Suprapubic skin (tissue), 4 donors: ENCODE data around the gene KRTAP5-5. TPM values are rescaled to one million over a fixed set of nuclear protein-coding genes. Genes with fewer than 3 reads are reported as not detected.
"Not testable (repeated sequence)": the region's sequence is repeated elsewhere in the genome, so short reads cannot be mapped to it uniquely, and the experiment has no call there.

Experiments used
- DNase-seq, 2 donors: peaks; one replicate each; pipeline ENCODE4 v3.0.0-alpha.2; 2019; ENCODE audit warnings: low spot score in 2 of 2
- H3K27ac ChIP-seq: fragments of 200-600 bp; sonication (generic); one replicate; pipeline ENCODE4 v1.5.1; 2019
- H3K27me3 ChIP-seq: fragments of 200-600 bp; sonication (generic); one replicate; pipeline ENCODE4 v1.5.1; 2019
- H3K36me3 ChIP-seq: fragments of 200-600 bp; sonication (generic); one replicate; pipeline ENCODE4 v1.5.1; 2019
- H3K4me1 ChIP-seq: fragments of 200-600 bp; sonication (generic); one replicate; pipeline ENCODE4 v1.5.1; 2019
- H3K4me3 ChIP-seq: fragments of 200-600 bp; sonication (generic); one replicate; pipeline ENCODE4 v1.5.1; 2019; ENCODE audit warnings: mild to moderate bottlenecking
- H3K9me3 ChIP-seq: fragments of 200-600 bp; sonication (generic); one replicate; pipeline ENCODE4 v1.5.1; 2019
- CTCF ChIP-seq, 2 donors: fragments of 200-600 bp in 1 of 2; fragments of 450-650 bp in 1 of 2; sonication (generic) in 1 of 2; IDR thresholded peaks; one replicate each; pipeline ENCODE4 v1.5.1; 2016 to 2019; ENCODE audit warnings: antibody characterized with exemption in 2 of 2, mild to moderate bottlenecking in 1 of 2, moderate library complexity in 1 of 2
- EP300 ChIP-seq: sonication (generic); formaldehyde crosslinking; IDR thresholded peaks from one replicate; pipeline ENCODE4 v1.6.1; 2017; ENCODE audit warnings: antibody characterized with exemption
- POLR2A ChIP-seq, 2 donors: fragments of 450-650 bp; IDR thresholded peaks; one replicate each; pipeline ENCODE4 v1.6.1; 2017; ENCODE audit warnings: antibody characterized with exemption in 2 of 2, mild to moderate bottlenecking in 2 of 2, moderate library complexity in 2 of 2
- POLR2AphosphoS5 ChIP-seq, 3 donors: sonication (generic); formaldehyde crosslinking; IDR thresholded peaks; one replicate each; pipeline ENCODE4 v1.6.1; 2017; ENCODE audit warnings: antibody characterized with exemption in 3 of 3
- WGBS: methylation state at CpG from one replicate; pipeline ENCODE4 v1.1.5; 2018; 5-methylcytosine and 5-hydroxymethylcytosine counted together
- total RNA-seq, 4 donors: library from RNA; depleted of rRNA; stranded (reverse); fragments of >200 nt; gene quantifications; one replicate each; pipeline ENCODE4 v1.1.0, GENCODE V29; 2016

KRTAP5-5 gene
- total RNA-seq, 4 donors from 2014 or later, result 0.79 to 2.7 (median 1.2) TPM; not detected in 1

GRCh38 chr11:1604181-1604580, 25.4 kb upstream of the KRTAP5-5 start:
- DNase-seq, result no peak
- Histone ChIP-seq H3K4me1 (no peaks in the 10 kb centered on the region), H3K36me3 (no peaks in the 10 kb centered on the region), H3K27ac (no peak overlapping the region), H3K9me3 (no peaks in the 10 kb centered on the region), H3K4me3 (no peak overlapping the region), H3K27me3 (peaks cover 55% of the 10 kb centered on the region)
- TF ChIP-seq POLR2AphosphoS5 (IDR thresholded peaks at IDR 0.05) (no peak), POLR2A (IDR thresholded peaks at IDR 0.05) (no peak), CTCF (IDR thresholded peaks at IDR 0.05) (no peak), EP300 (no peak)
- 87% methylated on average over 6 of the region's 11 CpGs for WGBS

- TF ChIP-seq CTCF (IDR thresholded peaks at IDR 0.05) (no peak), EP300 (no peak), POLR2AphosphoS5 (IDR thresholded peaks at IDR 0.05) (no peak), POLR2A (IDR thresholded peaks at IDR 0.05) (no peak)
- DNase-seq, result no peak
- H3K9me3 ChIP-seq, result no peaks in the 10 kb centered on the region
- H3K4me3 ChIP-seq, result no peak overlapping the region
- 80% methylated on average over 2 of the region's 7 CpGs for WGBS
- no peaks in the 10 kb centered on the region for H3K4me1 ChIP-seq
- H3K27me3 ChIP-seq, result peaks cover 60% of the 10 kb centered on the region
- H3K36me3 ChIP-seq, result no peaks in the 10 kb centered on the region
- H3K27ac ChIP-seq, result no peak overlapping the region
These were observed 24.9 kb upstream of the KRTAP5-5 start for GRCh38 chr11:1604711-1605110.

GRCh38 chr11:1605923-1606322, 23.7 kb upstream of the KRTAP5-5 start:
- H3K27ac ChIP-seq, H3K4me1 ChIP-seq, H3K36me3 ChIP-seq, H3K4me3 ChIP-seq, DNase-seq, H3K9me3 ChIP-seq: not testable (repeated sequence)
- H3K27me3 ChIP-seq, result peaks cover 62% of the 10 kb centered on the region
- WGBS, result 85% methylated on average over 13 of the region's 13 CpGs

- peaks cover 66% of the 10 kb centered on the region for H3K27me3 ChIP-seq
- not testable (repeated sequence) for H3K4me1 ChIP-seq, DNase-seq, H3K9me3 ChIP-seq, H3K36me3 ChIP-seq, H3K27ac ChIP-seq, H3K4me3 ChIP-seq
- 35% methylated on average over 18 of the region's 18 CpGs for WGBS
These were observed 22.3 kb upstream of the KRTAP5-5 start for GRCh38 chr11:1607156-1607845.

- not testable (repeated sequence) for DNase-seq, H3K27ac ChIP-seq, H3K36me3 ChIP-seq, H3K4me3 ChIP-seq, H3K9me3 ChIP-seq, H3K4me1 ChIP-seq
- peaks cover 66% of the 10 kb centered on the region for H3K27me3 ChIP-seq
- 40% methylated on average over 1 of the region's 5 CpGs for WGBS
These were observed 21.7 kb upstream of the KRTAP5-5 start for GRCh38 chr11:1607901-1608300.

GRCh38 chr11:1608363-1608762, 21.2 kb upstream of the KRTAP5-5 start, which contains the start of gene KRTAP5-3:
Gene KRTAP5-3, minus strand, starts transcription at chr11:1608463. Its CDS starts 78 bp downstream, at chr11:1608385.
- no peaks in the 10 kb centered on the region for H3K36me3 ChIP-seq
- no peak for DNase-seq
- no peak within 1 kb of the TSS for H3K27ac ChIP-seq
- 61% methylated on average over 4 of the region's 4 CpGs for WGBS
- no peaks in the 10 kb centered on the region for H3K4me1 ChIP-seq
- peaks cover 66% of the 10 kb centered on the region for H3K27me3 ChIP-seq
- H3K9me3 ChIP-seq, result no peaks in the 10 kb centered on the region
- no peak for TF ChIP-seq EP300
- no peak for TF ChIP-seq POLR2AphosphoS5 (IDR thresholded peaks at IDR 0.05)
- TF ChIP-seq CTCF (IDR thresholded peaks at IDR 0.05), result no peak
- no peak for TF ChIP-seq POLR2A (IDR thresholded peaks at IDR 0.05)
- H3K4me3 ChIP-seq, result no peak within 1 kb of the TSS

GRCh38 chr11:1618231-1618630, 11.3 kb upstream of the KRTAP5-5 start:
- Histone ChIP-seq H3K27ac (no peak overlapping the region), H3K4me3 (no peak overlapping the region), H3K36me3 (no peaks in the 10 kb centered on the region), H3K27me3 (peaks cover 22% of the 10 kb centered on the region), H3K9me3 (no peaks in the 10 kb centered on the region), H3K4me1 (no peaks in the 10 kb centered on the region)
- no peak for DNase-seq
- WGBS, result 62% methylated on average over 10 of the region's 10 CpGs
- no peak for TF ChIP-seq POLR2AphosphoS5 (IDR thresholded peaks at IDR 0.05)
- no peak for TF ChIP-seq POLR2A (IDR thresholded peaks at IDR 0.05)
- no peak for TF ChIP-seq CTCF (IDR thresholded peaks at IDR 0.05)
- TF ChIP-seq EP300, result no peak
